Body of pancreas (tissue), 4 donors: ENCODE results near the gene TEAD1. TPM values are rescaled to one million over a fixed set of nuclear protein-coding genes. Genes with fewer than 3 reads are reported as not detected.

Experiments
- ATAC-seq: fragments of 150-250 bp; one replicate; pipeline ENCODE4 v1.9.1; 2016
- DNase-seq, 4 donors: peaks; one replicate each; pipeline ENCODE4 v3.0.0-alpha.2; 2019
- H3K27ac ChIP-seq, 4 donors: fragments of 200-600 bp; sonication (generic); 1 replicate in 3 of 4; 2 replicates in 1 of 4; pipeline versions ENCODE4 v1.5.1 to v1.6.1; 2016 to 2019; ENCODE audit warnings: mild to moderate bottlenecking in 1 of 4, mixed read lengths in 1 of 4, moderate library complexity in 1 of 4
- H3K27me3 ChIP-seq, 2 donors: fragments of 200-600 bp; sonication (generic); one replicate each; pipeline ENCODE4 v1.6.0; 2016; ENCODE audit warnings: mild to moderate bottlenecking in 1 of 2
- H3K36me3 ChIP-seq, 2 donors: fragments of 200-600 bp; sonication (generic); replicated peaks in 1 of 2; 2 replicates each; pipeline ENCODE4 v1.5.1; 2016; ENCODE audit warnings: low read depth in 2 of 2; ENCODE audit not compliant: insufficient read depth in 1 of 2
- H3K4me1 ChIP-seq: fragments of 200-600 bp; sonication (generic); one replicate; pipeline ENCODE4 v1.6.0; 2016
- H3K4me3 ChIP-seq, 2 donors: fragments of 200-600 bp; sonication (generic); 1 replicate in 1 of 2; 2 replicates in 1 of 2; pipeline ENCODE4 v1.5.1; 2016 to 2019
- H3K9me3 ChIP-seq, 3 donors: fragments of 200-600 bp; sonication (generic); 1 replicate in 2 of 3; 2 replicates in 1 of 3; pipeline ENCODE4 v1.5.1; 2016
- POLR2A ChIP-seq, 3 donors: fragments of 450-650 bp; IDR thresholded peaks; one replicate each; pipeline ENCODE4 v1.6.1; 2016; ENCODE audit warnings: antibody characterized with exemption in 3 of 3, mild to moderate bottlenecking in 2 of 3
- WGBS, 2 donors: methylation state at CpG; one replicate each; pipeline ENCODE4 v1.1.5; 2017; 5-methylcytosine and 5-hydroxymethylcytosine counted together
- intact Hi-C: fragments of 100-400 bp; cut with DNase I; formaldehyde crosslinking; loops from one replicate; pipeline ENCODE4 v1.15.1; 2023
- total RNA-seq, 2 donors: library from RNA; depleted of rRNA; stranded (reverse); fragments of >200 nt; gene quantifications; one replicate each; pipeline ENCODE4 v1.1.0, GENCODE V29; 2016
- TF ChIP-seq, protein P1 (sequence below), 7 experiments: fragments of 450-650 bp in 4 of 7; fragments of 200-600 bp in 3 of 7; sonication (generic) in 3 of 7; IDR thresholded peaks; one replicate each; pipeline ENCODE4 v1.5.1; 2016 to 2019; ENCODE audit warnings: antibody characterized with exemption in 7 of 7

TEAD1 gene
- total RNA-seq, 2 donors from 2014 or later, result 36.9 to 55.0 TPM

GRCh38 chr11:12704049-12704448 lies 29.8 kb downstream of the TEAD1 start:
- WGBS, 2 donors, result 89% methylated on average over 4 of the region's 4 CpGs
- ATAC-seq (no peak), DNase-seq (no peak)
- Histone ChIP-seq H3K27ac (no peak overlapping the region), H3K4me3 (no peak overlapping the region), H3K9me3 (no peaks in the 10 kb centered on the region), H3K4me1 (peaks cover 33% of the 10 kb centered on the region), H3K27me3 (no peaks in the 10 kb centered on the region), H3K36me3 (no peaks in the 10 kb centered on the region)
- intact Hi-C loops, result no loop called here
- TF ChIP-seq POLR2A (IDR thresholded peaks at IDR 0.05), result no peak
- TF ChIP-seq, protein P1, sequence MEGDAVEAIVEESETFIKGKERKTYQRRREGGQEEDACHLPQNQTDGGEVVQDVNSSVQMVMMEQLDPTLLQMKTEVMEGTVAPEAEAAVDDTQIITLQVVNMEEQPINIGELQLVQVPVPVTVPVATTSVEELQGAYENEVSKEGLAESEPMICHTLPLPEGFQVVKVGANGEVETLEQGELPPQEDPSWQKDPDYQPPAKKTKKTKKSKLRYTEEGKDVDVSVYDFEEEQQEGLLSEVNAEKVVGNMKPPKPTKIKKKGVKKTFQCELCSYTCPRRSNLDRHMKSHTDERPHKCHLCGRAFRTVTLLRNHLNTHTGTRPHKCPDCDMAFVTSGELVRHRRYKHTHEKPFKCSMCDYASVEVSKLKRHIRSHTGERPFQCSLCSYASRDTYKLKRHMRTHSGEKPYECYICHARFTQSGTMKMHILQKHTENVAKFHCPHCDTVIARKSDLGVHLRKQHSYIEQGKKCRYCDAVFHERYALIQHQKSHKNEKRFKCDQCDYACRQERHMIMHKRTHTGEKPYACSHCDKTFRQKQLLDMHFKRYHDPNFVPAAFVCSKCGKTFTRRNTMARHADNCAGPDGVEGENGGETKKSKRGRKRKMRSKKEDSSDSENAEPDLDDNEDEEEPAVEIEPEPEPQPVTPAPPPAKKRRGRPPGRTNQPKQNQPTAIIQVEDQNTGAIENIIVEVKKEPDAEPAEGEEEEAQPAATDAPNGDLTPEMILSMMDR (IDR thresholded peaks at IDR 0.05), result no peak

DNA sequence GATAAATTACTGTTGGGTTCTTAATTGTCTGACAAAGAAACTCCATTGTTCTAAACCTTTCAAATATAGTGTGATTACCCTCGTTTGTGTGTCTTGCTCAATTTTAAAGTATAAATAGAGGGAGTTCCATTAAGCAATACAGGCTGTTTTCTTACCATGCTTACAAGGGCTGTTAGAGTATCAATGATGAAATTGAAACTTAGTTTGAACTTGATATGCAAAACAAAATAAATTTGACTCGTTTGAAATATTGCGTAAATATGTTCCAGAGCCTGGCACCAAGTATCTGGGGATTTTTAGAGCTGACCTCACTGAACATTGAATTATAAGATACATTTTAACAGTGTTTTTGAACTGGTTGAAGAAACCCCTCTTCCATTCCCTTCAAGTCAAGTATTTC lies 31.7 kb downstream of the TEAD1 start:
- 51 to 54% methylated on average over 3 of the region's 3 CpGs for WGBS, 2 donors
- ATAC-seq, result peak; percentile 12
- no peak for DNase-seq
- Histone ChIP-seq H3K36me3 (no peaks in the 10 kb centered on the region), H3K4me3 (no peak overlapping the region), H3K9me3 (no peaks in the 10 kb centered on the region), H3K27ac (peak overlapping the region in 2 of 4 donors; percentile 20 to 40), H3K4me1 (peaks cover 30% of the 10 kb centered on the region), H3K27me3 (no peaks in the 10 kb centered on the region)
- intact Hi-C loops, result no loop called here
- TF ChIP-seq POLR2A (IDR thresholded peaks at IDR 0.05), result no peak
- TF ChIP-seq, protein P1 (IDR thresholded peaks at IDR 0.05), result no peak

- H3K4me3 ChIP-seq, result no peak overlapping the region
- peak overlapping the region in 1 of 4 donors; percentile 40 for H3K27ac ChIP-seq
- DNase-seq, result peak in 3 of 4 donors; percentile 34 to 46 (median 42)
- peaks cover 26% of the 10 kb centered on the region for H3K4me1 ChIP-seq
- no peaks in the 10 kb centered on the region for H3K36me3 ChIP-seq
- WGBS, 2 donors, result 56 to 58% methylated on average over 9 of the region's 9 CpGs
- ATAC-seq, result peak; percentile 38
- H3K9me3 ChIP-seq, result no peaks in the 10 kb centered on the region
- intact Hi-C loops, result no loop called here
- no peak for TF ChIP-seq POLR2A (IDR thresholded peaks at IDR 0.05)
- TF ChIP-seq, protein P1 (IDR thresholded peaks at IDR 0.05), result no peak
- H3K27me3 ChIP-seq, result no peaks in the 10 kb centered on the region
These were observed 32.6 kb downstream of the TEAD1 start for GRCh38 chr11:12706545-12707499.

DNA sequence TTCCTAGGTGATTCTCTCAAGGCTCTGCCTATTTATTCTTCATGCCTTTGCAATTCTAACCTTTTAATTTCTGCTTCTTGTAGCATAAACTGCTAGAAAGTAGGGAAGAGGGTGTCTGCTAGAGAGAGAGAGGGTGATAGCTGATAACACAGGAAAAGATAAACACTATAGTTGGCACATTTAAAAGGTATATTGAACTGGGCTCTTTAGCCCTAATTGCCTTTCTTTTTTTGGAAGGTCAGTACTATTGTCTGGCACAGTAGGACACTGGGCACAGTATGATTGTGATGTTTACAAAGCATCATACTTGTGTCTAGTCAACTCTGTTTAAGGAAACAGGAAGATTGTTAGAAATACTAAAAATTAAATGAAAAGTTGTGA lies 33.3 kb downstream of the TEAD1 start:
- ATAC-seq, result no peak
- peaks cover 26% of the 10 kb centered on the region for H3K4me1 ChIP-seq
- H3K9me3 ChIP-seq, result no peaks in the 10 kb centered on the region
- H3K27ac ChIP-seq, result no peak overlapping the region
- no peaks in the 10 kb centered on the region for H3K27me3 ChIP-seq
- TF ChIP-seq POLR2A (IDR thresholded peaks at IDR 0.05), result no peak
- TF ChIP-seq, protein P1 (IDR thresholded peaks at IDR 0.05), result no peak
- H3K36me3 ChIP-seq, result no peaks in the 10 kb centered on the region
- intact Hi-C loops, result no loop called here
- no peak overlapping the region for H3K4me3 ChIP-seq
- no peak for DNase-seq
